ENCODE results near the gene NME1. TPM values are rescaled to one million over a fixed set of nuclear protein-coding genes. Genes with fewer than 3 reads are reported as not detected.

NME1 gene
- polyA plus RNA-seq, 1 donor (not counting 4 experiments of a cell fraction or from before 2014, with no cell fraction given): 381 TPM

GRCh38 chr17:51166987-51167931 is 13.9 kb downstream of the NME1 start:
- no peak for DNase-seq (ENCODE audit: low read depth, low spot score)

GRCh38 chr17:51169340-51169739 is 16.0 kb downstream of the NME1 start:
- dilution Hi-C loops (cut with MboI; ENCODE audit: extremely low pct_ligation_motif_present, low sequenced_read_pairs): no loop called here
- DNase-seq (ENCODE audit: low read depth, low spot score): no peak

More at GRCh38 chr17:51166987-51167931, 13.9 kb downstream of the NME1 start:
- peak overlapping the region; percentile 90 to 96 (median 95) for H3K4me3 ChIP-seq (ENCODE audit: control insufficient read depth in 2 of 3, extremely low read depth in 1 of 3, insufficient read depth in 2 of 3, low read depth in 1 of 3, low read length in 3 of 3)
- peak overlapping the region; percentile 42 for H2AFZ ChIP-seq (ENCODE audit: control insufficient read depth, low read length)
- peaks cover 18% of the 10 kb centered on the region for H3K4me1 ChIP-seq (ENCODE audit: control insufficient read depth, extremely low read depth, insufficient read depth, low read length)
- H3K9me1 ChIP-seq (ENCODE audit: control insufficient read depth, extremely low read depth, insufficient read depth, low read length): no peaks in the 10 kb centered on the region
- peak overlapping the region; percentile 88 for H3K27ac ChIP-seq (ENCODE audit: control insufficient read depth, insufficient read depth, low read length)
- FAIRE-seq: no peak
- peaks cover 26% of the 10 kb centered on the region for H3K79me2 ChIP-seq (ENCODE audit: control insufficient read depth, insufficient read depth, low read length)
- no peaks in the 10 kb centered on the region for H3K27me3 ChIP-seq (ENCODE audit: control insufficient read depth, extremely low read depth, insufficient read depth, low read length)
- dilution Hi-C loops (cut with MboI; ENCODE audit: extremely low pct_ligation_motif_present, low sequenced_read_pairs): no loop called here
- peak overlapping the region; percentile 96 for H3K9ac ChIP-seq (ENCODE audit: control insufficient read depth, extremely low read depth, insufficient read depth, low read length)
- TF ChIP-seq CTCF (optimal IDR thresholded peaks at IDR 0.05 in 1 of 3, IDR thresholded peaks at IDR 0.05 in 1 of 3, conservative IDR thresholded peaks at IDR 0.05 in 1 of 3; ENCODE audit: extremely low read depth in 1 of 3, insufficient read depth in 2 of 3, low read length in 3 of 3): peak; percentile 61 to 86 (median 71)
- TF ChIP-seq EZH2 (IDR thresholded peaks at IDR 0.05; ENCODE audit: low read length): no peak
- H3K36me3 ChIP-seq (ENCODE audit: control insufficient read depth in 2 of 2, extremely low read depth in 1 of 2, insufficient read depth in 2 of 2, low read length in 2 of 2): peaks cover 27 to 30% of the 10 kb centered on the region in 2 experiments
- peaks cover 3% of the 10 kb centered on the region for H4K20me1 ChIP-seq (ENCODE audit: control insufficient read depth, extremely low read depth, insufficient read depth, low read length)
- H3K9me3 ChIP-seq (ENCODE audit: control insufficient read depth, low read depth, low read length): no peaks in the 10 kb centered on the region
- peak overlapping the region; percentile 90 for H3K4me2 ChIP-seq (ENCODE audit: control insufficient read depth, extremely low read depth, insufficient read depth, low read depth, low read length)

More at GRCh38 chr17:51169340-51169739, 16.0 kb downstream of the NME1 start:
- peaks cover 18% of the 10 kb centered on the region for H3K4me1 ChIP-seq (ENCODE audit: control insufficient read depth, extremely low read depth, insufficient read depth, low read length)
- no peak overlapping the region for H3K4me3 ChIP-seq (ENCODE audit: control insufficient read depth in 2 of 3, extremely low read depth in 1 of 3, insufficient read depth in 2 of 3, low read depth in 1 of 3, low read length in 3 of 3)
- FAIRE-seq: no peak
- peaks cover 3% of the 10 kb centered on the region for H4K20me1 ChIP-seq (ENCODE audit: control insufficient read depth, extremely low read depth, insufficient read depth, low read length)
- no peak overlapping the region for H3K4me2 ChIP-seq (ENCODE audit: control insufficient read depth, extremely low read depth, insufficient read depth, low read depth, low read length)
- H3K27ac ChIP-seq (ENCODE audit: control insufficient read depth, insufficient read depth, low read length): no peak overlapping the region
- no peak overlapping the region for H3K9ac ChIP-seq (ENCODE audit: control insufficient read depth, extremely low read depth, insufficient read depth, low read length)
- no peaks in the 10 kb centered on the region for H3K27me3 ChIP-seq (ENCODE audit: control insufficient read depth, extremely low read depth, insufficient read depth, low read length)
- H2AFZ ChIP-seq (ENCODE audit: control insufficient read depth, low read length): no peak overlapping the region
- peaks cover 26% of the 10 kb centered on the region for H3K79me2 ChIP-seq (ENCODE audit: control insufficient read depth, insufficient read depth, low read length)
- peaks cover 24 to 25% of the 10 kb centered on the region in 2 experiments for H3K36me3 ChIP-seq (ENCODE audit: control insufficient read depth in 2 of 2, extremely low read depth in 1 of 2, insufficient read depth in 2 of 2, low read length in 2 of 2)
- TF ChIP-seq CTCF (optimal IDR thresholded peaks at IDR 0.05 in 1 of 3, IDR thresholded peaks at IDR 0.05 in 1 of 3, conservative IDR thresholded peaks at IDR 0.05 in 1 of 3; ENCODE audit: extremely low read depth in 1 of 3, insufficient read depth in 2 of 3, low read length in 3 of 3) (no peak), EZH2 (IDR thresholded peaks at IDR 0.05; ENCODE audit: low read length) (no peak)
- no peaks in the 10 kb centered on the region for H3K9me1 ChIP-seq (ENCODE audit: control insufficient read depth, extremely low read depth, insufficient read depth, low read length)
- no peaks in the 10 kb centered on the region for H3K9me3 ChIP-seq (ENCODE audit: control insufficient read depth, low read depth, low read length)

Data from keratinocyte (primary cell).